Measurements from ENCODE around the gene FAT1.
"Not testable (repeated sequence)": the region's sequence is repeated elsewhere in the genome, so short reads cannot be mapped to it uniquely, and the experiment has no call there.

Gene FAT1, protein sequence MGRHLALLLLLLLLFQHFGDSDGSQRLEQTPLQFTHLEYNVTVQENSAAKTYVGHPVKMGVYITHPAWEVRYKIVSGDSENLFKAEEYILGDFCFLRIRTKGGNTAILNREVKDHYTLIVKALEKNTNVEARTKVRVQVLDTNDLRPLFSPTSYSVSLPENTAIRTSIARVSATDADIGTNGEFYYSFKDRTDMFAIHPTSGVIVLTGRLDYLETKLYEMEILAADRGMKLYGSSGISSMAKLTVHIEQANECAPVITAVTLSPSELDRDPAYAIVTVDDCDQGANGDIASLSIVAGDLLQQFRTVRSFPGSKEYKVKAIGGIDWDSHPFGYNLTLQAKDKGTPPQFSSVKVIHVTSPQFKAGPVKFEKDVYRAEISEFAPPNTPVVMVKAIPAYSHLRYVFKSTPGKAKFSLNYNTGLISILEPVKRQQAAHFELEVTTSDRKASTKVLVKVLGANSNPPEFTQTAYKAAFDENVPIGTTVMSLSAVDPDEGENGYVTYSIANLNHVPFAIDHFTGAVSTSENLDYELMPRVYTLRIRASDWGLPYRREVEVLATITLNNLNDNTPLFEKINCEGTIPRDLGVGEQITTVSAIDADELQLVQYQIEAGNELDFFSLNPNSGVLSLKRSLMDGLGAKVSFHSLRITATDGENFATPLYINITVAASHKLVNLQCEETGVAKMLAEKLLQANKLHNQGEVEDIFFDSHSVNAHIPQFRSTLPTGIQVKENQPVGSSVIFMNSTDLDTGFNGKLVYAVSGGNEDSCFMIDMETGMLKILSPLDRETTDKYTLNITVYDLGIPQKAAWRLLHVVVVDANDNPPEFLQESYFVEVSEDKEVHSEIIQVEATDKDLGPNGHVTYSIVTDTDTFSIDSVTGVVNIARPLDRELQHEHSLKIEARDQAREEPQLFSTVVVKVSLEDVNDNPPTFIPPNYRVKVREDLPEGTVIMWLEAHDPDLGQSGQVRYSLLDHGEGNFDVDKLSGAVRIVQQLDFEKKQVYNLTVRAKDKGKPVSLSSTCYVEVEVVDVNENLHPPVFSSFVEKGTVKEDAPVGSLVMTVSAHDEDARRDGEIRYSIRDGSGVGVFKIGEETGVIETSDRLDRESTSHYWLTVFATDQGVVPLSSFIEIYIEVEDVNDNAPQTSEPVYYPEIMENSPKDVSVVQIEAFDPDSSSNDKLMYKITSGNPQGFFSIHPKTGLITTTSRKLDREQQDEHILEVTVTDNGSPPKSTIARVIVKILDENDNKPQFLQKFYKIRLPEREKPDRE (N-terminal part only)

DNA sequence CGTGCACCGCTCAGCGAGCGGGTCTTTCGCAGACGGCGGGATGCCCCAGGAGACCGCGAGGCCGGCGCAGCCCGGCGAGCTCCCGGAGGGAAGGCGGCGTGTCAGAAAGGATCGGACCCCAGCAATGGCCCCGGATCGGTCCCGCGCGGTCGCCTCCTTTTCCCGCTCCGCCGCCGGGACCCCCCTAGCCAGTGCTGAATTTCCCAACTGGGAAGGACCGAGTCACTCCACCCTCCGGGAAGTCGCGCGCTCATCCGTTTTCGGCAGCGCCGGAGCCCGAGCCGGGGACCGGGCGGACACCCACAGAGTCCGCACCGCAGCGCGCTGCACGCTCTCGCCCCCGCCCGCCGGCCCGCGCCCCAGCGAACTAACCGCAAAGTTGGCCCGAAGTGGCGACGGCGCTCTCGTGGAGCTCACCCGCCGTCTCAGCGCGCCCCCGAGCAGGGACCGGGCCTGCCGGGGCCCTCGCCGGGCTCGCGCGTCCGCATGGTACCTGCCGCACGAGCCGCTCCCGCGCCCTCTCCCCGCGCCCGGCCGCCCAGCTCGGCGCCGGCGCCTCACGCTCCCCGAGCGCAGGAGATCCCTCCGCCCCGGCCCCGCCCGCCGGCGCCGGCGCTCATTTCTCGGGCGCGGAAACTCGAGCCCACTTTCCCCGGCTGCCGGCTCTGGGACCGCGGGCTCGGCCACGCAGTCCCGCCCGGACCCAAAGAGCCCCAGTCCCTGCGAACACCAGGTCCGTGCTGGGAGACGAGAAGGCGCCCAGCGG is at the start of gene FAT1:
TSS of gene FAT1 (minus strand) at position 565 of the 766 bp plus-strand sequence. CDS start 14,029 bp downstream, outside the sequence.
- no peak for DNase-seq

DNA sequence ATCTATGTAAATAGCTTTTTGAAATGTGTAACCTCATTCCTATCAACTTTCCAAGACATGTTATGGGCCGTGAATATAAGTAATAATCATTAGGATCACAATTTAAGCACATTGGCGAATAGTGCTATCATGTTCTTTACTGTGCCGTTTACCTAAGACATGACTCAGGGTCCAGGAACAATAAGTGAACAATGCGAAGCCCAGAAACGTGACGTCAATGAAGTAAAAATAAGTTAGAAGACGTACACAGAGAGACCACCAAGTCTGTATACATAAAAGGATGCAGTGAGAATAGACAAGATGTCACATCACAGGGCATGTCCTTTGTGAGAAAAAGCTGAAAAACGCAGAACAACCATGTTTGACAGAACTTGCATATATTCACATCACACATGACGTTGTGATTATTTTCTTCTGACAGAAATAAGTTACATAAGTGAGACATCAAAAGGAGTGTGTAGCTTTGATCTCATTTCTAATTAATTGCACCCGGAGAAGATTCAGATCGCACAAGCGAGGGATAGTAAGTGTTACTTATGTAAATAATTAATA is 49.4 kb upstream of the FAT1 start:
- no peak for DNase-seq

DNA sequence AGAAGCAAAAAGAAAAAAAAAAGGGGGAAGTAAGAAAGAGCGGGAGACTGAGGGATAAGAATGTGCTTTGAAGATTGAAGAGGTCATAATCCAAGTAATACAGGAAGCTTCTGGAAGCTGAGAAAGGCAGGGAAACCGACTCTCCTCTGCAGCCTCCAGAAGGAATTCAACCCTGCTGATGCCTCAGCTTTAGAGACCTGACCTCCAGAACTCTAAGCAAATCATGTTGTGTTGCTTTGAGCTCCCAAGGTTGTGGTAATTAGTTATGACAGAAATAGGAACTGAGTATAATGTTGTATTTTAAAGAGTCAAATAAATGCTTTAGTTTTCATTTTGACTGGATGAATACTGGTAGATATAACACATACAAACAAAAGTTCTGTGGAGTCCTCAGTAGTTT is 48.0 kb upstream of the FAT1 start:
- no peak for DNase-seq

DNA sequence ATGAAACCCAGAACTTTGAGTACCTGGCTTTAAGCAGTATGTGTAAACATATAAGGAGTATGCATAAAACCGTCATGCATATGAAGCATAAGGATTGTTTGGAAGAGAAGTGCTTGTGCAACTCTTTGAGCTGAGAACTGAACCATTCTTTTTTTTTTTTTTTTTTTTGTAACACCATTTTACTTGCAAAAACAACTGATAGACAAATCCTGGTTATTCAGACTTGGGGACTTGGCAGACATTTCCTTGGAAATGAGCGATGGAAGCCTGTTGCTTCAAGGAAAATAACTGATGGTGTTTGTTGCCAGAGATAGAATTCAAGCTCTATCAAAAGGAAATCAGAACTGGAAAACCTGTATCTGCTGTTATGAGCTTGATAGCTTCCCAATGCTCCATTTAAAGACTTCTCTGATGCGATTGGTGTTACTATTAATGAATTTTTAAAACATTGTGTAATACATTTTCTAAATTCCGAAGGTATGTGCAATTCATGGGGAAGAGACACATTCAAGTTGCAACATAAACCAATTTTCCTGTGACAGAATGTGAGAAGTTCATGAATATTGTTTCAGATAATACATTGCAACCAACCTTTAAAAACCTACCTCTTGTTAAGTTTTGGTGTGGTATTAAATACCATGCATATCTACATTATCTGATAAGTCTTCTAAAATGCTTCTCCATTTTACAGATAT is 47.0 kb upstream of the FAT1 start:
- no peak for DNase-seq

DNA sequence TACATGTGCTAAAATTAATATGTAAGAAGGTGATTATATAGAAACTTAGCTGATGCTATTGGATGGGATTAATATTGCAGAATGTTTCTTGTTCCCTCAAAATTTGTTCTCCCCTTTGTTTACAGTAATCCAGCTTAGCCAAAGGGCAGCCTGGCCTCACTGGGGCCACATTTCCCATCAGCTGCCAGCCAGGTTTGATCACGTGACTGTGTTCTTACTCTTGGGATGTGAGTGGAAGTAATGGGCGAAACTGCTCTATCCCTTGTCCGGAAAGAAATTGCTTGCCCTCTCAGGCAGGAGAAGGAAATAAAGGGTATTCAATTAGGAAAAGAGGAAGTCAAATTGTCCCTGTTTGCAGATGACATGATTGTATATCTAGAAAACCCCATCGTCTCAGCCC is 44.1 kb upstream of the FAT1 start:
- DNase-seq = no peak

DNA sequence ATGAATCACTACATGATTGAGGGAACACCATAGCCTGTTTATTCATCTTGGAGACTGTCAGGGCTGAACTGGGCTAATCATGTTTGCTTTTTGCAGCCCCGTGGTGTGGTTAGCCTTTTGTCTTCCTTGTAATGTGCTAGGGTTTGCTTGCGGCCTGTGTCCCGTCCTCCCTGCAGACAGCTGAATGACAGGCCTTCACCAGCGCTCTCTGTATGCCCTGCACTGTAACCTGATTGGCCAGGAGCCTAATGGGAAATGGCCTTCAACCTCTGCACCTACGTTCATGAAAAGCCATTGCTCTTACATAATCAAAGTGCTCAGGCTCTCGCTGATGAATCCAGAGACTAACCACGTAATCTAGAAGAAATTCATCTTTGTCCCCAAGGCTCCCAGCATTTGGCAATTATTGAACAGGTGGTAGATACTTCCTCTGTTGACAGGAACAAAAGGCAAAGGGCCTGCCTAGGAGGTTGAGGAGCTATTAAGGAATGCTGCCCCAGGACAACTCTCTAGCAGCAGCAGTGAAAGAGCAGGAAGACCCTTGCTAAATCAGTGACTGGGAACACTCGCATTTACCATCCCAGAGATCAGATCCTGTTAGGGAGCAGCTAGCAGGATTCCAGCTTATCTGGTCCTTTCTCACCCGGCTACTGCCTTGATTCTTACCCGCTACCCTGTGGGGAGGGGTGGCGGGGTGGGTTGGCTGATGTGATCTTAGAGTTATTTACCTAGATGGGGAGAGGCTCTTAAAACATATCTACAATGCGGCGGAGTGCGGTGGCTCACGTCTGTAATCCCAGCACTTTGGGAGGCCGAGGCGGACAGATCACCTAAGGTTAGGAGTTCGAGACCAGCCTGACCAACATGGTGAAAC is 42.3 kb upstream of the FAT1 start:
- DNase-seq = no peak

DNA sequence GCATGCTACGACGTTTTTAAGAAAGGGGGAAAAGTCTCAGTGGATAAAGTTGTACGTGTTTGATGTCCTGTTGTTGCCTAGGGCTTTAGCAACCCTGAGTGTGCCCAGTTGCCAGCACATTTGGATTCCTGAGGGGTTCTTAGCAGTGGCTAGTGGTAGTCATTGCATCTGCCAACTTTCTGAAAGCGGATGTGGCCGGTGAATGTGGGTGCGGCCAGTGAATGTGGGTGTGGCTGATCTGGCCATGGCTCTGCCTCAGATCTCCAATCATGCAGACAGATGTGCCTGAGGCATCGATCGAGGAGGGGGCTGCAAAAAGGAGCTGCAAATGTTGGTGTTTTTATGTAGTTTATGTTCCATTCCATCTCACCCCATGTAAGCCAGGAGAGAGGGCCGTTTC is 41.5 kb upstream of the FAT1 start:
- DNase-seq = no peak

DNA sequence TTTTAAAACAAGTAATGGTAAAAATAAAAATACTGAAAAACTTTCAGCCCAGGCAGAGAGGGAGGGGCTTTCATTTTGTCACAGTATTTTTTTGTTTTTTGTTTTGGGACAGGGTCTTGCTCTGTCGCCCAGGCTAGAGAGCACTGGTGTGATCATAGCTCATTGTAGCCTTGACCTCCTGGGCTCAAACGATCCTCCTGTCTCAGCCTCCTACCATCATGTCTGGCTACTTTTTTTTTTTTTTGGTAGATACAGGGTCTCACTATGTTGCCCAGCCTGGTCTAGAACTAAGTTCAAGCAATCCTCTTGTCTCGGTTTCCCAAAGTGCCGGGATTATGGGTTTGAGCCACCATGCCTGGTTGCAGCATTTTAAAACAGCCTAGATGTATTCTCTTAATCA is 40.8 kb upstream of the FAT1 start:
- DNase-seq = no peak

DNA sequence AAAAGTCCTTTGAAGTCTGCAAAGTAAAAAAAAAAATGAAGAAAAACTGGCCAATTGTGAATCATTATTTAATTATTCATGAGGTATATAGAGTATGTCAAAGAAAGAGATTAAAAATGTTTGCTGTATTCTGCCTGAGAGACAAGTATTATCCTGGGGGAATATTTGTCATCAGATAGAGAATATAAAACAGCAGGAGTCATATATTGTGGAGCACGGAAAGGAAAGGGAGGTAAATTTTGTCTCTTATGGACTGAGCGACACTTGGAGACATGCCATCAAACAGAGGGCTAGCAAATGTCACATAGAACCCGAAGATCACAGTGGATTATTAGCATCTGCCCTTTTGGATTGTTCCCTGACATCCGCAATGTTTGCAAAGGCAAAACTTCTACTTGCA is 39.2 kb upstream of the FAT1 start:
- no peak for DNase-seq

DNA sequence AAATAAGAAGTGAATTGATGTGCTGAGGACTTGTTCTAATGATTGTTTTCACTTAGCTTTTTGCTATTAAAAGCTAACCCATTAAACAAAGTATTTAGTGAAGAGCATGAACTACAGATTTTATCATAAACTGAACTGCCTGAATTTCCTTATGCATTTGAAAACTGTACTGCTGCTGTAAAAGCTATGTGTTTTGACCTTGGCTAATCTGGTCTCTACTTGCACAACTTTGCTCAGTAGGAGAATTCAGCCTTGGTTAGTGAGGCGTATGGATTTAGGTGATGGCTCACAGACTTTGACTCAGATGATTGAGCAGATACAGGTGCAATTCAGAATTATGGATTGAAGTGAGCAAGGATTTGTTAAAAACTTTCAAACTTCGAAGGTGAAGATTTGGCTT is 38.7 kb upstream of the FAT1 start:
- DNase-seq = no peak

DNA sequence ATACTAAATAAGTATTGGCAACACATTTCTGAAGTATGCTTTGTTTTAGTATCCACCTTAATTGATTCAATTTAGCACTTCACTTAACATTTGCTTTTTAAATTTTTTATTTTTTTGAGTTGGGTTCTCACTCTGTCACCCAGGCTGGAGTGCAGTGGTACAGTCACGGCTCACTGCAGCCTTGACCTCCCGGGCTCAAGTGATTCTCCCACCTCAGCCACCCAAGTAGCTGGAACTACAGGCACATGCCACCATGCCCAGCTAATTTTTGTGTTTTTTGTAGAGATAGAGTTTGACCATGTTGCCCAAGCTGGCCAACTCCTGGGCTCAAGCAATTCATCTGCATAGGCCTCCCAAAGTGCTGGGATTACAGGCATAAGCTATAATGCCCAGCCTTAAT is 38.3 kb upstream of the FAT1 start:
- not testable (repeated sequence) for DNase-seq

DNA sequence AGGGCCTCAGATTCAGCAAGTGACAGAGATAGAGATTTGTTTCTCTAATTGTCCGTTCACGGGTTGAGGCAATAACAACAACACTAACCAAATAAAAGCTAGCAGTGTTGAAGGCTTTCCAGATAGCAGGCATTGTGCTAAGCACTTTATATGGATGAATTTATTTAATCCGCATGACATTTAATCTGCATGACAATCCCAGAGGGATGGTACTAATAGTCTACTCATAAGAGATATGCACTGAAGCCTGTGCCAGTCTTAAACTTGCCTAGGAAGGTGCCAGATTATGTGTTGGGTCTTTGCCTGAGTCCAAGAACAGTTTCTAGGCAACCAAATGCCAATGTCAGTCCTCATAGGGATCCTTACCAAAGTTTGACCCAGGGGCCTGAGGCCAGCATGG is 37.7 kb upstream of the FAT1 start:
- DNase-seq = no peak

DNA sequence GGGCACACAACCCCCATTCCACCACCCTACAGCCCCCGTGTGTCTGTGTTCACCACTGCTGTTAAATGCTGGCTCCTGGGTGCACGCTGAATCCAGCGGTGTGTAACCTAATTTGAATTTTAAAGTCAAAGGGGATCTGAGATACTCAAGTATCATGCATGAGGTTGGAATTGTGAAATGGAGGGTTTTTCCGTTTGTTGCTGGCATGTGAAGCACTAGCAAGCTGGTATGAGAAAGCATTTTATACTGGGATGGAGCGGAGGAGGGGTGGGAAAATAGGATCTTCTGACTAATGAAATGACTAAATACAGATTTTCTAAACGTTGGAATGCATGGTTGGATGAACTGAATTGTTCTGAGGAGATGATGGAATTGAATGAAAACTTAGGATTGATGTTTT is 36.9 kb upstream of the FAT1 start:
- no peak for DNase-seq

DNA sequence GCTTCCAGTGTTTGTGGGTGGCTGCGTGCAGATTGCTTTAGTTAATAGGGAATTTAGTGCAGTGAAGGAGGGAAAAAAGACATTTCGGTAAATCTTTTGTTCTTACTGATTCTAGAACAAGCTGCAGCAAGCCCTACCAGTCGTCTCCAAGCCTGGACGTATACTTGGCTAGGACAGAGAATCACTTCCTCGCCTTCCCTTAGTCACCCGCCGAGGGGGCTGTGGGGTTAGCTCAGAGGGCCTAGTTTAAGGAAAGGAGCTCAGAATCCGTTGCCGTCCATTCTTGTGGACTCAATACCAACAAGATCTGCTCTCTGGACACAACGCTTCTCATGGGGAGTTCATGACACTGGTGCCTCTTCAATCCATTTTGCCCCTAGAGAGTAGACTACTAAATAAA is 36.3 kb upstream of the FAT1 start:
- DNase-seq = no peak

DNA sequence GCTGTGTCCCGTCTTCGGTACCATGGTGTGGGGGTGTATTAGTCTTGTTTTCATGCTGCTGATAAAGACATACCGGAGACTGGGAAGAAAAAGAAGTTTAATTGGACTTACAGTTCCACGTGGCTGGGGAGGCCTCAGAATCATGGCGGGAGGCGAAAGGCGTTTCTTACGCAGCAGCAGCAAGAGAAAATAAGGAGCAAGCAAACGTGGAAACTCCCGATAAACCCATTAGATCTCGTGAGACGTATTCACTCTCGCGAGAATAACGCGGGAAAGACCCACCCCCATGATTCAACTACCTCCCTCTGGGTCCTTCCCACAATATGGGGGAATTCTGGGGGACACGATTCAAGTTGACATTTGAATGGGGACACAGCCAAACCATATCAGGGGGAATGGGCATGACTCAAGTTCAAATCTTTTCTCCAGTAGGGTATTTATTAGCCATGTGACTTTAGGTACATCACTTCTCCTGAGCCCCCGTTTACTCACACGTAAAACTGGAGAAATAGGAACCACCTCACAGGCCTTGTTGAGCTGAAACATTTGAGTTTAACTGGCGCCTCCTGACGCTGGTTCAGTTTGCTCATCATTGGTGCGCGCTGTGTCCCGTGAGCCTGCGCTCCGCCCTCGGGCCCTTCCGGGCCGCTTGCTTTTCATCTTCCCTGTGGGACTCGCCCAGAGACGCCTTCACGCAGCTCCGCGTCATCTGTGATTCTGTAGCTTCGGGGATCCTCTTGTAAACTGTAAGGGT is 35.5 kb upstream of the FAT1 start:
- DNase-seq = no peak

DNA sequence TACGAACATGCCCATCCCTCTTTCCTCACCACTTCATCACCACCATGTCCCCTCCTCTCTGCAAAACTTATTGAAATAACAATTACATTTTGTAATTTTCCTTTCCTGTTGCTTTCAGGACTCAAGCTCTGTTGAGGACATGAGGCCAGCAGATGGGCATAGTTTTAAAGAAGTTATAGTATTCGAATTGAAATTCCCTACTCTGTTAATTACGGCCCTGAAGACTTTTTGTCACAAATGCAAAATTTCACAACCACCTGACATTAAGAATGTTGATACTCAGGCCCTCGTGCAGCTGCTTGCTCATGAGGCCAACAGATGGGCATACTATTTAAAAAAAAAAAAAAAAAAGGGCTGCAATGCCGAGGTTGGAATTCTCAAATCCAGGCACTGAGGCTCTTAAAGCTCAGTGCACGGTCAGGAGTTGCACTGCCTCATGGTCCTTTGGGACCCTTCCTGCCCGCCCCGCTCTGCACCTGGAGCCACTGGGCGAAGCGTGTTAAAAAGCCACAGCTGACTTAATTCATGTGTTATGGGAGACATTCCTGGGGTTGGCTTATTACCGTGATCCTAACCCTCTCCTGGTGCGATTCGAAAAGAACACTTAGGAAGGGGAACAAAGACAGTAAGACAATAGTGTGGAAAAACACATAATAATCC is 34.2 kb upstream of the FAT1 start:
- peak; percentile 7 for DNase-seq

DNA sequence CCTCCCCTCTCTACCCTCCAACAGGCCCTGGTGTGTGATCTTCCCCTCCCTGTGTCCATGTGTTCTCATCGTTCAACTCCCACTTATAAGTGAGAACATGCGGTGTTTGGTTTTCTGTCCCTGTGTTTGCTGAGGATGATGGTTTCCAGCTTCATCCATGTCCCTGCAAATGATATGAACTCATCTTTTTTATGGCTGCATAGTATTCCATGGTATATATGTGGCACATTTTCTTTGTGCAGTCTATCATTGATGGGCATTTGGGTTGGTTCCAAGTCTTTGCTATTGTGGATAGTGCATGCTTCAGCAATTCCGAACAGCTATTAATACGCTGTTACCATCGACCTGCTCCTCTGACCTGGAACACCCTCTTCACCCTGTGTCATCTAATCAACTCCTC is 32.9 kb upstream of the FAT1 start:
- DNase-seq = not testable (repeated sequence)

DNA sequence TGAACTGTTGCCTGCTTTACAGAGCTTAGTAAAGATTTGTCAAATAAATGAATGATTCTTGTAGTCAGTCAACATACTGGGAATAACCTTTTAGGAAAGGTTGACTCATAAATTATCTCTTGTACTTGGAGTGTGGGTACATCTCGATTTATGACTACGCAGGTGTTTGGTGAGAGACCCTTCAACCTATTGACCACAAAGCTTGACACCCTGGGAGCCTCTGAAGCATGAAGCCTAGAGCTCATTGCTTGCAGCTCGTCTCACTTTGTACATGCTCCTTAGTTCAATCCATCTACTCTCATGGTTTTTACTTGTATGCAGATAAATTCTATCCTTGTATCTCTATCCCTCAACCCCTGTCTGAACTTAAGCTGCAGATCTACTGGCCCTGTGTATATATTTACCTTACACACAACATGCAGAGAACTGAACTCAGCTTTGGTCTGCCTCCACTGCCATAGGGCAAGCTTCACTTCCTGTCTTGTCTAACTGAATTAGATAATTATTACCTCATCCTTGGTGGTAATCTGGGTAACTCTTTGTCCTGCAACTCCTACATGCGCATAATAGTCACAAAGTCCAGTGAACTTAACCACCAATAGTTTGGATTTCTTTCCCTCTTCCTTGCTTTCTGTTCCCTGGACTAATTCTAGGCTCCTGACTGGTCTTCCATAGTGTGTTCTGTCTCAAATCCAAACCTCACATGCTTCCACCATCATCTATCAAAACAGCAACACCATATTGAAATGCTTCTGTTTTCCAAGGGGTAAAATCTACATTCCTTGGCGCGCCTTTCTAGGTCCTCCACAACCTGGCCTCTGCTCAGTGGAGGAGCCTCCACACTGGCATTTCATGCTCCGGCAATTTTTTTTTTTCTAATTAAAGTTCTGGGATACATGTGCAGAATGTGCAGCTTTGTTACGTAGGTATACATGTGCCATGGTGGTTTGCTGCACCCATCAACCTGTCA is 32.2 kb upstream of the FAT1 start:
- no peak for DNase-seq

Measured in NCI-H524 treated with DMSO at 0.1 percent for 48 hours (cell line).